HAP-1 (cell line): Measurements from ENCODE around the gene MED15.

Experiments used
- DNase-seq, 2 experiments: peaks; one replicate each; pipeline ENCODE4 v3.0.0-alpha.2; 2016 to 2020; ENCODE audit warnings: low spot score in 2 of 2
- H3K27me3 ChIP-seq: fragments of 250-450 bp; sonication (Bioruptor Pico); 2 replicates; pipeline ENCODE4 v1.5.1; 2020; ENCODE audit warnings: low read depth, mild to moderate bottlenecking, moderate library complexity
- H3K36me3 ChIP-seq: fragments of 250-450 bp; sonication (Bioruptor Pico); replicated peaks from 2 replicates; pipeline ENCODE4 v1.5.1; 2020; ENCODE audit warnings: mild to moderate bottlenecking
- H3K4me1 ChIP-seq: fragments of 250-450 bp; sonication (Bioruptor Pico); 2 replicates; pipeline ENCODE4 v1.5.1; 2020; ENCODE audit warnings: mild to moderate bottlenecking
- H3K4me3 ChIP-seq: fragments of 250-450 bp; sonication (Bioruptor Pico); 2 replicates; pipeline ENCODE4 v1.5.1; 2020; ENCODE audit warnings: mild to moderate bottlenecking, moderate library complexity
- H3K9me3 ChIP-seq: fragments of 250-450 bp; sonication (Bioruptor Pico); 2 replicates; pipeline ENCODE4 v1.5.1; 2020; ENCODE audit warnings: mild to moderate bottlenecking, moderate library complexity
- in situ Hi-C: fragments of 300-500 bp; cut with MboI; formaldehyde crosslinking; loops from 3 replicates; pipeline ENCODE4 v1.14.3; 2020; ENCODE audit warnings: low sequenced_read_pairs, inconsistent platforms, mixed read lengths

Gene MED15

GRCh38 chr22:20509344-20510047 is 2.1 kb downstream of the MED15 start:
- peaks cover 16% of the 10 kb centered on the region for H3K36me3 ChIP-seq
- in situ Hi-C loops, result no loop called here
- H3K4me3 ChIP-seq, result peak overlapping the region; percentile 98
- H3K9me3 ChIP-seq, result no peaks in the 10 kb centered on the region
- H3K4me1 ChIP-seq, result peaks cover 21% of the 10 kb centered on the region
- H3K27me3 ChIP-seq, result no peaks in the 10 kb centered on the region
- peak; percentile 80 to 90 for DNase-seq

- Histone ChIP-seq H3K4me1 (peaks cover 21% of the 10 kb centered on the region), H3K27me3 (no peaks in the 10 kb centered on the region), H3K4me3 (no peak overlapping the region), H3K9me3 (no peaks in the 10 kb centered on the region), H3K36me3 (peaks cover 23% of the 10 kb centered on the region)
- in situ Hi-C loops, result no loop called here
- no peak for DNase-seq
These were observed 3.6 kb downstream of the MED15 start for GRCh38 chr22:20510811-20511577.

- Histone ChIP-seq H3K36me3 (peaks cover 23% of the 10 kb centered on the region), H3K27me3 (no peaks in the 10 kb centered on the region), H3K9me3 (no peaks in the 10 kb centered on the region), H3K4me1 (peaks cover 21% of the 10 kb centered on the region), H3K4me3 (no peak overlapping the region)
- in situ Hi-C loops, result no loop called here
- no peak for DNase-seq
These were observed 4.3 kb downstream of the MED15 start for GRCh38 chr22:20511578-20512229.

GRCh38 chr22:20514658-20515406 is 7.4 kb downstream of the MED15 start:
- no peaks in the 10 kb centered on the region for H3K9me3 ChIP-seq
- DNase-seq, result no peak
- in situ Hi-C loops, result no loop called here
- H3K4me1 ChIP-seq, result peaks cover 17% of the 10 kb centered on the region
- no peak overlapping the region for H3K4me3 ChIP-seq
- peaks cover 30% of the 10 kb centered on the region for H3K36me3 ChIP-seq
- H3K27me3 ChIP-seq, result no peaks in the 10 kb centered on the region

- Histone ChIP-seq H3K36me3 (peaks cover 37% of the 10 kb centered on the region), H3K4me3 (no peak overlapping the region), H3K4me1 (peaks cover 2% of the 10 kb centered on the region), H3K27me3 (no peaks in the 10 kb centered on the region), H3K9me3 (no peaks in the 10 kb centered on the region)
- DNase-seq, result no peak
- in situ Hi-C loops, result no loop called here
These were observed 9.0 kb downstream of the MED15 start for GRCh38 chr22:20516399-20516798.

GRCh38 chr22:20517422-20517821 is 10.0 kb downstream of the MED15 start:
- H3K4me3 ChIP-seq, result no peak overlapping the region
- DNase-seq, result no peak
- no peaks in the 10 kb centered on the region for H3K4me1 ChIP-seq
- H3K9me3 ChIP-seq, result no peaks in the 10 kb centered on the region
- H3K36me3 ChIP-seq, result peaks cover 42% of the 10 kb centered on the region
- H3K27me3 ChIP-seq, result no peaks in the 10 kb centered on the region
- in situ Hi-C loops, result no loop called here

GRCh38 chr22:20517841-20518592 is 10.6 kb downstream of the MED15 start:
- H3K9me3 ChIP-seq, result no peaks in the 10 kb centered on the region
- H3K4me1 ChIP-seq, result no peaks in the 10 kb centered on the region
- no peak for DNase-seq
- in situ Hi-C loops, result no loop called here
- H3K4me3 ChIP-seq, result no peak overlapping the region
- H3K27me3 ChIP-seq, result no peaks in the 10 kb centered on the region
- peaks cover 46% of the 10 kb centered on the region for H3K36me3 ChIP-seq

GRCh38 chr22:20519558-20519957 is 12.1 kb downstream of the MED15 start:
- Histone ChIP-seq H3K4me1 (no peaks in the 10 kb centered on the region), H3K9me3 (no peaks in the 10 kb centered on the region), H3K36me3 (peaks cover 45% of the 10 kb centered on the region), H3K4me3 (no peak overlapping the region), H3K27me3 (no peaks in the 10 kb centered on the region)
- in situ Hi-C loops, result no loop called here
- no peak for DNase-seq

GRCh38 chr22:20520093-20520511 is 12.7 kb downstream of the MED15 start:
- no peaks in the 10 kb centered on the region for H3K4me1 ChIP-seq
- no peaks in the 10 kb centered on the region for H3K27me3 ChIP-seq
- in situ Hi-C loops, result no loop called here
- no peak for DNase-seq
- peaks cover 39% of the 10 kb centered on the region for H3K36me3 ChIP-seq
- no peak overlapping the region for H3K4me3 ChIP-seq
- no peaks in the 10 kb centered on the region for H3K9me3 ChIP-seq

- Histone ChIP-seq H3K36me3 (peaks cover 51% of the 10 kb centered on the region), H3K9me3 (no peaks in the 10 kb centered on the region), H3K4me1 (no peaks in the 10 kb centered on the region), H3K4me3 (no peak overlapping the region), H3K27me3 (no peaks in the 10 kb centered on the region)
- no peak for DNase-seq
- in situ Hi-C loops, result no loop called here
These were observed 15.0 kb downstream of the MED15 start for GRCh38 chr22:20522134-20523004.

- H3K27me3 ChIP-seq, result no peaks in the 10 kb centered on the region
- no peaks in the 10 kb centered on the region for H3K4me1 ChIP-seq
- in situ Hi-C loops, result no loop called here
- H3K36me3 ChIP-seq, result peaks cover 54% of the 10 kb centered on the region
- H3K4me3 ChIP-seq, result no peak overlapping the region
- H3K9me3 ChIP-seq, result no peaks in the 10 kb centered on the region
- DNase-seq, result no peak
These were observed 15.9 kb downstream of the MED15 start for GRCh38 chr22:20523086-20523983.
